OCI-LY1 (cell line): ENCODE results near the gene KRT78.

Experiments
- H2AFZ ChIP-seq: fragments of 200-600 bp; sonication (generic), shearing (Covaris generic); 2 replicates; pipeline ENCODE4 v1.6.0; 2014; ENCODE audit warnings: antibody characterized with exemption, mild to moderate bottlenecking, low read length
- H3F3A ChIP-seq: fragments of 200-600 bp; sonication (generic), shearing (Covaris generic); 2 replicates; pipeline ENCODE4 v1.6.0; 2014; ENCODE audit warnings: mild to moderate bottlenecking, antibody characterized with exemption, low read length, moderate library complexity; ENCODE audit not compliant: insufficient read depth
- H3K27ac ChIP-seq: fragments of 200-600 bp; sonication (generic); 2 replicates; pipeline ENCODE4 v1.5.1; 2014; ENCODE audit warnings: low read length, mixed run types, mild to moderate bottlenecking, low read depth; ENCODE audit not compliant: poor library complexity, severe bottlenecking
- H3K27me3 ChIP-seq: fragments of 200-600 bp; sonication (generic); 2 replicates; pipeline ENCODE4 v1.6.0; 2014; ENCODE audit warnings: antibody characterized with exemption, mild to moderate bottlenecking, low read length, moderate library complexity; ENCODE audit not compliant: insufficient read depth
- H3K36me3 ChIP-seq: fragments of 200-600 bp; sonication (generic); 2 replicates; pipeline ENCODE4 v1.6.1; 2014; ENCODE audit warnings: mild to moderate bottlenecking, antibody characterized with exemption, low read length, moderate library complexity, mixed read lengths; ENCODE audit not compliant: insufficient read depth
- H3K4me1 ChIP-seq: fragments of 200-600 bp; sonication (generic); 2 replicates; pipeline ENCODE4 v1.5.1; 2014; ENCODE audit warnings: mild to moderate bottlenecking, low read length, moderate library complexity; ENCODE audit not compliant: insufficient read depth, severe bottlenecking
- H3K4me2 ChIP-seq: fragments of 200-600 bp; sonication (generic), shearing (Covaris generic); 2 replicates; pipeline ENCODE4 v1.6.1; 2014; ENCODE audit warnings: low read length
- H3K4me3 ChIP-seq: fragments of 200-600 bp; sonication (generic); 2 replicates; pipeline ENCODE4 v1.5.1; 2014; ENCODE audit warnings: low read length, low read depth, mild to moderate bottlenecking, mixed read lengths; ENCODE audit not compliant: poor library complexity, severe bottlenecking
- H3K79me2 ChIP-seq: fragments of 200-600 bp; shearing (Covaris generic); 2 replicates; pipeline ENCODE4 v1.6.1; 2016; ENCODE audit warnings: mixed run types, low read length, mixed read lengths; ENCODE audit not compliant: insufficient read depth
- H3K9ac ChIP-seq: fragments of 200-600 bp; sonication (generic), shearing (Covaris generic); 2 replicates; pipeline ENCODE4 v1.6.1; 2014; ENCODE audit warnings: mild to moderate bottlenecking, low read length, mixed read lengths
- H3K9me2 ChIP-seq: fragments of 200-600 bp; sonication (generic), shearing (Covaris generic); 2 replicates; pipeline ENCODE4 v1.6.1; 2014; ENCODE audit warnings: low read depth, mild to moderate bottlenecking, low read length, mixed read lengths
- H3K9me3 ChIP-seq: fragments of 200-600 bp; shearing (Covaris generic); 2 replicates; pipeline ENCODE4 v1.6.1; 2014; ENCODE audit warnings: low read length, mixed read lengths
- H4K20me1 ChIP-seq: fragments of 200-600 bp; sonication (generic), shearing (Covaris generic); 2 replicates; pipeline ENCODE4 v1.6.0; 2016; ENCODE audit warnings: mild to moderate bottlenecking, low read length; ENCODE audit not compliant: insufficient read depth
- CTCF ChIP-seq: fragments of 200-600 bp; sonication (generic), shearing (Covaris generic); IDR thresholded peaks from 2 replicates; pipeline ENCODE4 v1.5.1; 2017; ENCODE audit warnings: mild to moderate bottlenecking, antibody characterized with exemption, low read length, moderate library complexity, mixed read lengths
- EZH2 ChIP-seq: fragments of 200-600 bp; sonication (generic), shearing (Covaris generic); IDR thresholded peaks from 2 replicates; pipeline ENCODE4 v1.8.0; 2017; ENCODE audit warnings: borderline replicate concordance, mixed run types, mild to moderate bottlenecking, antibody characterized with exemption, low read length, moderate library complexity, mixed read lengths

The KRT78 gene

GRCh38 chr12:52815676-52816588, 32.9 kb downstream of the KRT78 start:
- no peaks in the 10 kb centered on the region for H3K36me3 ChIP-seq
- no peaks in the 10 kb centered on the region for H3K79me2 ChIP-seq
- H3K4me2 ChIP-seq, result no peak overlapping the region
- TF ChIP-seq CTCF (no peak), EZH2 (no peak)
- H3K27me3 ChIP-seq, result peaks cover 5% of the 10 kb centered on the region; the same call in 1 of the 2 replicates
- H2AFZ ChIP-seq, result no peak overlapping the region
- H3F3A ChIP-seq, result no peaks in the 10 kb centered on the region
- no peaks in the 10 kb centered on the region for H3K9me3 ChIP-seq
- H3K9ac ChIP-seq, result no peak overlapping the region
- H3K4me3 ChIP-seq, result no peak overlapping the region
- H3K9me2 ChIP-seq, result no peaks in the 10 kb centered on the region
- no peak overlapping the region for H3K27ac ChIP-seq
- no peaks in the 10 kb centered on the region for H4K20me1 ChIP-seq
- H3K4me1 ChIP-seq, result no peaks in the 10 kb centered on the region

- no peaks in the 10 kb centered on the region for H3K79me2 ChIP-seq
- H3F3A ChIP-seq, result no peaks in the 10 kb centered on the region
- no peaks in the 10 kb centered on the region for H3K36me3 ChIP-seq
- H3K9ac ChIP-seq, result no peak overlapping the region
- no peak overlapping the region for H3K27ac ChIP-seq
- no peaks in the 10 kb centered on the region for H3K4me1 ChIP-seq
- H3K27me3 ChIP-seq, result peaks cover 5% of the 10 kb centered on the region; the same call in 1 of the 2 replicates
- TF ChIP-seq EZH2 (no peak), CTCF (no peak)
- no peak overlapping the region for H2AFZ ChIP-seq
- no peaks in the 10 kb centered on the region for H3K9me3 ChIP-seq
- H3K4me3 ChIP-seq, result no peak overlapping the region
- H3K4me2 ChIP-seq, result no peak overlapping the region
- H3K9me2 ChIP-seq, result no peaks in the 10 kb centered on the region
- no peaks in the 10 kb centered on the region for H4K20me1 ChIP-seq
These were observed 33.6 kb downstream of the KRT78 start for GRCh38 chr12:52815161-52815560.

- no peaks in the 10 kb centered on the region for H3K36me3 ChIP-seq
- H4K20me1 ChIP-seq, result no peaks in the 10 kb centered on the region
- no peaks in the 10 kb centered on the region for H3K9me3 ChIP-seq
- no peak for TF ChIP-seq EZH2
- TF ChIP-seq CTCF, result no peak
- no peak overlapping the region for H3K4me3 ChIP-seq
- no peak overlapping the region for H3K27ac ChIP-seq
- peaks cover 5% of the 10 kb centered on the region; the same call in 1 of the 2 replicates for H3K27me3 ChIP-seq
- H3K79me2 ChIP-seq, result no peaks in the 10 kb centered on the region
- no peak overlapping the region for H2AFZ ChIP-seq
- no peaks in the 10 kb centered on the region for H3K9me2 ChIP-seq
- no peaks in the 10 kb centered on the region for H3F3A ChIP-seq
- H3K4me2 ChIP-seq, result no peak overlapping the region
- H3K9ac ChIP-seq, result no peak overlapping the region
- H3K4me1 ChIP-seq, result no peaks in the 10 kb centered on the region
These were observed 34.1 kb downstream of the KRT78 start for GRCh38 chr12:52814710-52815155.
